Cardiac fibroblast (primary cell): ENCODE data around the gene OR10A4.
"Not testable (repeated sequence)": the region's sequence is repeated elsewhere in the genome, so short reads cannot be mapped to it uniquely, and the experiment has no call there.

Experiments used
- DNase-seq, 2 donors: peaks; one replicate each; pipeline versions ENCODE4 v3.0.0 to v3.0.0-alpha.2; 2010; ENCODE audit warnings: low read depth in 2 of 2
- H3K4me3 ChIP-seq, 2 donors: replicated peaks in 1 of 2; 1 replicate in 1 of 2; 2 replicates in 1 of 2; pipeline ENCODE4 v1.5.1; 2011; ENCODE audit warnings: low read depth in 2 of 2, low read length in 2 of 2, mild to moderate bottlenecking in 2 of 2, moderate library complexity in 1 of 2
- TF ChIP-seq, protein P1 (sequence below): IDR thresholded peaks from one replicate; pipeline ENCODE4 v1.5.1; 2011; ENCODE audit warnings: low read depth, mild to moderate bottlenecking, low read length, inconsistent platforms

The OR10A4 gene

DNA sequence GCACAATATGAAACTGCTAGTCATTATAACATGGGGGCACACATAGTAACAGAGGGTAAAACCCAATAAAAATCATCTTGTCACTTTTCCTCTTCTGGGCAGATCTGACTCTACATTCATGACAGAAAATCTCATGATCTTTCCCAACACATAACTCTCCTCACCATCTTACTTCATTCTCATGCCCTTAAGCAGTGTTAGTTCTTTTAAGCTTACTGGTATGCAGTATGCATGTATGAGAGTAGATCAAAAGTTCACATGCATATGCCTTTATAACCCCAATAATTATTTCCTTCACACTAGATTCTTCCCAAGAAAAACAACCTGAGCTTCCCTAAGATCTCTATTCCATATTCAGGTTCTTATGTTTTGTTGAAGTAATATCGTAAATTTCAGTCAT lies 5.1 kb upstream of the OR10A4 start:
- H3K4me3 ChIP-seq, result no peak overlapping the region
- DNase-seq, result no peak
- TF ChIP-seq, protein P1, sequence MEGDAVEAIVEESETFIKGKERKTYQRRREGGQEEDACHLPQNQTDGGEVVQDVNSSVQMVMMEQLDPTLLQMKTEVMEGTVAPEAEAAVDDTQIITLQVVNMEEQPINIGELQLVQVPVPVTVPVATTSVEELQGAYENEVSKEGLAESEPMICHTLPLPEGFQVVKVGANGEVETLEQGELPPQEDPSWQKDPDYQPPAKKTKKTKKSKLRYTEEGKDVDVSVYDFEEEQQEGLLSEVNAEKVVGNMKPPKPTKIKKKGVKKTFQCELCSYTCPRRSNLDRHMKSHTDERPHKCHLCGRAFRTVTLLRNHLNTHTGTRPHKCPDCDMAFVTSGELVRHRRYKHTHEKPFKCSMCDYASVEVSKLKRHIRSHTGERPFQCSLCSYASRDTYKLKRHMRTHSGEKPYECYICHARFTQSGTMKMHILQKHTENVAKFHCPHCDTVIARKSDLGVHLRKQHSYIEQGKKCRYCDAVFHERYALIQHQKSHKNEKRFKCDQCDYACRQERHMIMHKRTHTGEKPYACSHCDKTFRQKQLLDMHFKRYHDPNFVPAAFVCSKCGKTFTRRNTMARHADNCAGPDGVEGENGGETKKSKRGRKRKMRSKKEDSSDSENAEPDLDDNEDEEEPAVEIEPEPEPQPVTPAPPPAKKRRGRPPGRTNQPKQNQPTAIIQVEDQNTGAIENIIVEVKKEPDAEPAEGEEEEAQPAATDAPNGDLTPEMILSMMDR, result no peak

GRCh38 chr11:6875761-6876160 lies 664 bp upstream of the OR10A4 start:
- TF ChIP-seq, protein P1, result no peak

DNA sequence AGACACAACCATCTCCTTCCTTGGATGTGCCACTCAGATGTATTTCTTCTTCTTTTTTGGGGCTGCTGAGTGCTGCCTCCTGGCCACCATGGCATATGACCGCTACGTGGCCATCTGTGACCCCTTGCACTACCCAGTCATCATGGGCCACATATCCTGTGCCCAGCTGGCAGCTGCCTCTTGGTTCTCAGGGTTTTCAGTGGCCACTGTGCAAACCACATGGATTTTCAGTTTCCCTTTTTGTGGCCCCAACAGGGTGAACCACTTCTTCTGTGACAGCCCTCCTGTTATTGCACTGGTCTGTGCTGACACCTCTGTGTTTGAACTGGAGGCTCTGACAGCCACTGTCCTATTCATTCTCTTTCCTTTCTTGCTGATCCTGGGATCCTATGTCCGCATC lies 489 bp downstream of the OR10A4 start:
- TF ChIP-seq, protein P1, result no peak
- DNase-seq, result no peak
- H3K4me3 ChIP-seq, result no peak overlapping the region

More at GRCh38 chr11:6875761-6876160, 664 bp upstream of the OR10A4 start:
- DNase-seq, result no peak
- H3K4me3 ChIP-seq, result no peak overlapping the region

DNA sequence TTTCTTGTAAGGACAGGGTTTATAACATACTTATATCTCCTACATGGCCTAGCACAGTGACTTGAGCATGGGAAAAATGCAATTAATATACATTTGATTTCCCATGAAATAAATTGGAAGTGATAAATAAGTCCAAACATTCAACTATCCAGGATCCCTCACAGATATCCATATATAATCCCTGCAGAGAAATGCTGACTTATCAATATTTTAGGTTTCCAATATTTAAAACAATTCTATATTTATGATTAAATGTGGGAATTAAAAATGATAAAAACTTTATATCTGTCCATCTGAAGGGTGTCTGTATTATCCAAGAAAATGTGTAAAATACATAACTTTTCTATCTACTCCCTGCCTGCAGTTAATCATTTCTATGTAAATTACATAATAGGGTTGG lies 6.3 kb downstream of the OR10A4 start:
- no peak for DNase-seq
- no peak overlapping the region for H3K4me3 ChIP-seq
- TF ChIP-seq, protein P1, result no peak

DNA sequence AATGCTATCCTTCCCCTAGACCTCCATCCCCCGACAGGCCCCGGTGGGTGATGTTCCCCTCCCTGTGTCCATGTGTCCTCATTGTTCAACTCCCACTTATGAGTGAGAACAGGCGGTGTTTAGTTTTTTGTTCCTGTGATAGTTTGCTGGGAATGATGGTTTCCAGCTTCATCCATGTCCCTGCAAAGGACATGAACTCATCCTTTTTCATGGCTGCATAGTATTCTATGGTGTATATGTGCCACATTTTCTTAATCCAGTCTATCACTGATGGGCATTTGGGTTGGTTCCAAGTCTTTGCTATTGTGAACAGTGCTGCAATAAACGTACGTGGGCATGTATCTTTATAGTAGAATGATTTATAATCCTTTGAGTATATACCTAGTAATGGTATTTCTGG lies 11.3 kb downstream of the OR10A4 start:
- H3K4me3 ChIP-seq, DNase-seq: not testable (repeated sequence)

GRCh38 chr11:6888830-6889229 lies 12.4 kb downstream of the OR10A4 start:
- TF ChIP-seq, protein P1, result no peak
- no peak for DNase-seq
- H3K4me3 ChIP-seq, result no peak overlapping the region

DNA sequence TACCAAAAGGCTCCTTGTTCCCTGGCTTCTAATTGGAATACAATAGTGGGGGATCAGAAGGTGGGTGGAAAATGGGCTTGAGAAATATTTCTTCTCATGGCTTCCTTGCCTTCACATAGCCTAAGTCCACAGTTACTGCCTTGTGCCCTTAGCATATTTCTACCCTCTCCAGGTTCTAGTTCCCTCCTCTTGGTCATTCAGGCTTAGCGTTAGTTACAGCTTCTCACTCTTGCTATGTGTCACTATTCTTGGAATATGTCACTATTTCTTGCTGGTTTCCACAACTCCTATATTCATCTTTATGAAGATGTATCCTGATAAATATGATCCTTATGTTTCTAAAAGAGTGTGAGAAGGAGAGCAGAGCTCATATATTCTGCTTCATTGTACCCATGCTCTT lies 13.4 kb downstream of the OR10A4 start:
- DNase-seq, result no peak
- TF ChIP-seq, protein P1, result no peak
- H3K4me3 ChIP-seq, result no peak overlapping the region
